CD4-positive, alpha-beta T cell (primary cell): Measurements from ENCODE around the gene YDJC. TPM values are rescaled to one million over a fixed set of nuclear protein-coding genes. Genes with fewer than 3 reads are reported as not detected.
A peak's percentile ranks its signal among the peaks of the same experiment; 100 is the strongest.

Source experiments
- ATAC-seq: fragments of 200-7000 bp; cut with Tn5 transposase; one replicate; pipeline ENCODE4 v1.10.0; 2022; ENCODE audit warnings: mild to moderate bottlenecking; ENCODE audit not compliant: poor library complexity
- CTCF ChIA-PET: fragments of 350-600 bp; sonication (Branson Sonifier 250); formaldehyde crosslinking; loops from one replicate; lab custom pipeline; 2021; ENCODE audit warnings: antibody characterized with exemption, inconsistent platforms; lab: Charles Lee
- POLR2A ChIA-PET: fragments of 350-600 bp; sonication (Branson Sonifier 250); formaldehyde crosslinking; loops from one replicate; lab custom pipeline; 2021; ENCODE audit warnings: antibody characterized with exemption, inconsistent platforms; lab: Charles Lee
- DNase-seq, 14 experiments: peaks; one replicate each; pipeline ENCODE4 v3.0.0-alpha.2; 2013 to 2020; ENCODE audit warnings: mixed read lengths in 2 of 14
- H3K27ac ChIP-seq, 2 donors: one replicate each; pipeline versions ENCODE4 v1.5.1 to v1.7.0; 2013; ENCODE audit warnings: low read length in 2 of 2, low read depth in 1 of 2, mild to moderate bottlenecking in 1 of 2
- H3K27me3 ChIP-seq, 2 experiments: 1 replicate in 1 of 2; 2 replicates in 1 of 2; pipeline versions ENCODE4 v1.6.1 to v1.7.0; 2013; ENCODE audit warnings: low read length in 2 of 2, control low read depth in 1 of 2, mild to moderate bottlenecking in 1 of 2, moderate library complexity in 1 of 2; ENCODE audit not compliant: insufficient read depth in 2 of 2, control insufficient read depth in 1 of 2
- H3K36me3 ChIP-seq: one replicate; pipeline ENCODE4 v1.6.1; 2013; ENCODE audit warnings: low read length, control low read depth; ENCODE audit not compliant: insufficient read depth
- H3K4me1 ChIP-seq: one replicate; pipeline ENCODE4 v1.6.1; 2013; ENCODE audit warnings: low read length, control low read depth; ENCODE audit not compliant: insufficient read depth
- H3K4me3 ChIP-seq: one replicate; pipeline ENCODE4 v1.5.1; 2013; ENCODE audit warnings: mild to moderate bottlenecking, low read length, moderate library complexity
- H3K9me3 ChIP-seq, 2 experiments: 1 replicate in 1 of 2; 2 replicates in 1 of 2; pipeline versions ENCODE4 v1.6.1 to v1.7.0; 2013; ENCODE audit warnings: low read length in 2 of 2, mild to moderate bottlenecking in 2 of 2, control low read depth in 1 of 2, moderate library complexity in 1 of 2; ENCODE audit not compliant: control insufficient read depth in 1 of 2, insufficient read depth in 1 of 2
- H3K27ac Mint-ChIP-seq: one replicate; pipeline ENCODE4 v1.8.0; 2020; ENCODE audit warnings: mixed read lengths
- H3K27me3 Mint-ChIP-seq: one replicate; pipeline ENCODE4 v1.8.0; 2021; ENCODE audit warnings: mixed read lengths
- H3K36me3 Mint-ChIP-seq: one replicate; pipeline ENCODE4 v1.8.0; 2021; ENCODE audit warnings: low read depth, mixed read lengths
- H3K4me1 Mint-ChIP-seq: one replicate; pipeline ENCODE4 v1.8.0; 2021; ENCODE audit warnings: low read depth, mixed read lengths
- H3K4me3 Mint-ChIP-seq: one replicate; pipeline ENCODE4 v1.8.0; 2020; ENCODE audit warnings: mild to moderate bottlenecking, mixed read lengths
- H3K9me3 Mint-ChIP-seq: one replicate; pipeline ENCODE4 v1.8.0; 2020; ENCODE audit warnings: mixed read lengths
- intact Hi-C, 2 experiments: fragments of 100-400 bp; cut with DNase I in 1 of 2; cut with micrococcal nuclease in 1 of 2; formaldehyde crosslinking; loops; one replicate each; pipeline versions ENCODE4 v1.15.1 to v1.9.0; 2023 to 2025; cut with DNase I, micrococcal nuclease
- total RNA-seq, 174 experiments: library from RNA in 2 of 174; stranded (reverse) in 2 of 174; gene quantifications; one replicate each; pipeline ENCODE4 v1.2.3 and lab custom pipeline; 2021 to 2026
- TF ChIP-seq, protein P1 (sequence below): fragments of 200-600 bp; IDR thresholded peaks from one replicate; pipeline ENCODE4 v1.8.0; 2022; ENCODE audit warnings: antibody characterized with exemption, mild to moderate bottlenecking

The YDJC gene
- total RNA-seq, 2 experiments from 2014 or later, result 23.9 to 25.2 TPM

DNA sequence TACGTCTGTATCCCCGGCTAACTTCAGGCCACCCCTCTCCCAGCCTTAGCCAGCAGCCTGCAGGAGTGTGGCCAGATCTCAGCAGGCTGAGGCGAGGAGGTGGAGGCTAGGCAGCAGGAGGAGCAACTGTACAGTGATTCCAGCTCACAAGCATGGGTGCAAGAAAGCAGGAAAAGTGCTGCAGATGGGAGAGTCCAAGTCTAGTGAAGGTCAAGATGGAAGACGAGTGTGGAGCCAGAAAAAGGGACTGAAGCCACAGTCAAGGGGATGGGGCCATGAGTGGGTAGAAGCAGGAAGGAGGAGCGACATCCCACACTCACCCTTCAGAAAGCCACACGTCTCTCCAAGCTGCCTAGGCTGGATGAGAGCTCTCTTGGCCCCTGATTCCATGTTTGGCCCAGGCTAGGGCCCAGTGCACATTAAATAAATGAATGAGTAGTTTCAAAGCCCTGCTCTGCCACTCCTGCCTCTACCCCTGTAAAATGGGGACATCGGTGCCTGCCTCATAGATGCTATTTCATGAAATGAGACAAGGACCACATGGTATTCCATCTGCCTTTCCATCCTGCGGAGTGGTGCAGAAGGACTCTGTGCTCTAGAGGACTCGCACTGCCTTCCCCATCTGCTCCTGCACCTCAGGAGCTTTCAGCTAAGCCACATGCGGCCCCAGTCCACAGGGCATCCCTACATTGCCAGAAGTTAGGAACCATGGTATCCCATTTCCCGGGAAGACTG is 2.9 kb downstream of the YDJC start:
- Histone ChIP-seq H3K36me3 (peaks cover 52% of the 10 kb centered on the region), H3K4me3 (no peak overlapping the region), H3K27ac (no peak overlapping the region), H3K9me3 (no peaks in the 10 kb centered on the region), H3K4me1 (peaks cover 59% of the 10 kb centered on the region), H3K27me3 (no peaks in the 10 kb centered on the region)
- H3K4me1 Mint-ChIP-seq, result peaks cover 57% of the 10 kb centered on the region
- intact Hi-C loops, result loop anchor here in 1 of 2 experiments (5.0 kb wide), 1 partner anchor 625 kb away; the partner anchor contains the start of gene THAP7
- no peaks in the 10 kb centered on the region for H3K27me3 Mint-ChIP-seq
- no peaks in the 10 kb centered on the region for H3K9me3 Mint-ChIP-seq
- no peak for ATAC-seq
- TF ChIP-seq, protein P1, sequence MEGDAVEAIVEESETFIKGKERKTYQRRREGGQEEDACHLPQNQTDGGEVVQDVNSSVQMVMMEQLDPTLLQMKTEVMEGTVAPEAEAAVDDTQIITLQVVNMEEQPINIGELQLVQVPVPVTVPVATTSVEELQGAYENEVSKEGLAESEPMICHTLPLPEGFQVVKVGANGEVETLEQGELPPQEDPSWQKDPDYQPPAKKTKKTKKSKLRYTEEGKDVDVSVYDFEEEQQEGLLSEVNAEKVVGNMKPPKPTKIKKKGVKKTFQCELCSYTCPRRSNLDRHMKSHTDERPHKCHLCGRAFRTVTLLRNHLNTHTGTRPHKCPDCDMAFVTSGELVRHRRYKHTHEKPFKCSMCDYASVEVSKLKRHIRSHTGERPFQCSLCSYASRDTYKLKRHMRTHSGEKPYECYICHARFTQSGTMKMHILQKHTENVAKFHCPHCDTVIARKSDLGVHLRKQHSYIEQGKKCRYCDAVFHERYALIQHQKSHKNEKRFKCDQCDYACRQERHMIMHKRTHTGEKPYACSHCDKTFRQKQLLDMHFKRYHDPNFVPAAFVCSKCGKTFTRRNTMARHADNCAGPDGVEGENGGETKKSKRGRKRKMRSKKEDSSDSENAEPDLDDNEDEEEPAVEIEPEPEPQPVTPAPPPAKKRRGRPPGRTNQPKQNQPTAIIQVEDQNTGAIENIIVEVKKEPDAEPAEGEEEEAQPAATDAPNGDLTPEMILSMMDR, result no peak
- no peak for DNase-seq
- H3K4me3 Mint-ChIP-seq, result peak overlapping the region; percentile 68
- peak overlapping the region; percentile 47 for H3K27ac Mint-ChIP-seq
- CTCF ChIA-PET, result interaction anchor here (1.2 kb wide), 1 partner anchor 20 kb away, joined by 4 read pairs; no protein-coding TSS in a partner anchor
- POLR2A ChIA-PET, result no interaction called here
- peaks cover 45% of the 10 kb centered on the region for H3K36me3 Mint-ChIP-seq

DNA sequence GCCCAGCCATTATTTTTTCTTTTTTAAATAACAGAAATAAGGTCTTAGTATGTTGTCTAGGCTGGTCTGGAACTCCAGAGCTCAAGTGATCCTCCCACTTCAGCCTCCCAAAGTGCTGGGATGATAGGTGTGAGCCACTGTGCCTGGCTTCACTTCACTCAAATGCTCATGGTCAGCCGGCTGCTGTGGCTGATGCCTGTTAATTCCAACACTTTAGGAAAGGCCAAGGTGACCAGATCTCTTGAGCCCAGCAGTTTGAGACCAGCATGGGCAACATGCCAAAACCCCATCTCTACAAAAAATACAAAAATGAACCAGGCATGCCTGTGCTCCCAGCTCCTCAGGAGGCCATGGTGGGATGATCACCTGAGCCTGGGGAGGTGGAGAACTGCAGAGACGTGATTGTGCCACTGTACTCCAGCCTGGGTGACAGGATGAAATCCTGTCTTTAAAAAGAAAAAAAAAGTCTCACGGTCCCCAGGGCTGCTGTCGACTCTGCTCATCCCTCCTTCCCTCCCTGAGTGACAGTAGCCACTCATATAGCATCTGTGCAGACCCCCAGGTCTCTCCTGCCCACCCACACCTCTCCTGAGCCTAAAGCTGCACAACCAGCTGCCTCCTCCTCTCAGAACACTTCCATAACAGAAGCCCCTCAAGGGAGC is 3.6 kb downstream of the YDJC start:
- Histone ChIP-seq H3K27me3 (no peaks in the 10 kb centered on the region), H3K27ac (no peak overlapping the region), H3K4me1 (peaks cover 59% of the 10 kb centered on the region), H3K9me3 (no peaks in the 10 kb centered on the region), H3K36me3 (peaks cover 54% of the 10 kb centered on the region), H3K4me3 (no peak overlapping the region)
- H3K27me3 Mint-ChIP-seq, result no peaks in the 10 kb centered on the region
- no peak for DNase-seq
- peak overlapping the region; percentile 47 for H3K27ac Mint-ChIP-seq
- H3K36me3 Mint-ChIP-seq, result peaks cover 47% of the 10 kb centered on the region
- ATAC-seq, result no peak
- intact Hi-C loops, result loop anchor here in 1 of 2 experiments (5.0 kb wide), 1 partner anchor 624 kb away; the partner anchor contains the start of gene THAP7
- TF ChIP-seq, protein P1, result no peak
- no peaks in the 10 kb centered on the region for H3K9me3 Mint-ChIP-seq
- peak overlapping the region; percentile 68 for H3K4me3 Mint-ChIP-seq
- peaks cover 54% of the 10 kb centered on the region for H3K4me1 Mint-ChIP-seq
- CTCF ChIA-PET, result no interaction called here
- POLR2A ChIA-PET, result no interaction called here

DNA sequence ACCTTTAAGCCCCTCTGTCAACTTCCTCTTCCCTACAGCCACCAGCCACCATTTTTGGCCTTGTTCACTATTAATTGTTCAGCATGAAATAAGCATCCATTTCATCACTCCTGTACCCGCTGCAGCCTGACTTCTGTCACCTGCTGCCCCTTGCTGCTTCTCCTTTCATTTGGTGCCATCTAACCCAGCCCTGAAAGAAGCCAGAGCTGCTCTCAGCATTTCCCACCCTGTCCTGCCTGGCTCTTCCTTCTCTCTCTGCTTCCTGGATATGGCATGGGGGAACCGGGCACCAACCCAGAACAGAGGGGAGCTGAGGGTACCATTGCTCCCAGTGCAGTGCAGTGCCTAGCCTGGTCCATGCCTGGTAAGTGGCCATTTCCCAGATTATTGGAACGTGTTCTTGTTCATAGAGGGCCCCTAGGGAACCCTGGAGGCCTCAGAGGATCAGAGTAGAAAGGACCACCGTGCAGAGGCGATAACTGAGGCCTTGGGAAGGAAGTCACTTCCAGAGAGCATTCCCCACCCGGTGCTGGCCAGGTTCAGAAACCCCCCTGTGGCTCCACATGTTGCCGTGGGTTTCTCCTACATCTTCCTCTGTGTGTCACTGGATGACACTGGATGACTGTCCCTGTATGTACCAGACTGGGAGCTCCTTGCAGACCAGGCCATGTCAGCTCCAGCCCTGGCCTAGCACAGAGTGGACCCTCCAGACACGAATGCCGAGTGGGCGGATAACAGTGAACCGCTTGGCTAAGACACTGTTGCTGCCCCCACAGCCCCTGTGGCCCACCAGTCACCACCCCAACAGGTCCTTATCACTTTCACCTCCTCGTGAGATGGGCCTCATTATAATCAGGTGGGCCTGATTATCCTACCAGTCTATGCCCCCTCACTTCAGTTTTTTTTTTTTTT is 4.7 kb downstream of the YDJC start:
- Histone ChIP-seq H3K27me3 (no peaks in the 10 kb centered on the region), H3K4me1 (peaks cover 62% of the 10 kb centered on the region), H3K4me3 (no peak overlapping the region), H3K9me3 (no peaks in the 10 kb centered on the region), H3K27ac (peak overlapping the region in 1 of 2 donors; percentile 11), H3K36me3 (peaks cover 62% of the 10 kb centered on the region)
- Mint-ChIP-seq H3K27me3 (no peaks in the 10 kb centered on the region), H3K9me3 (no peaks in the 10 kb centered on the region), H3K4me3 (peak overlapping the region; percentile 8), H3K4me1 (peaks cover 44% of the 10 kb centered on the region), H3K36me3 (peaks cover 52% of the 10 kb centered on the region), H3K27ac (peak overlapping the region; percentile 41)
- ChIA-PET POLR2A (no interaction called here), CTCF (interaction anchor here (1.0 to 1.7 kb wide), 2 partner anchors 17 to 24 kb away, joined by 3 to 5 read pairs; partner anchors contain the start of gene SDF2L1)
- no peak for ATAC-seq
- TF ChIP-seq, protein P1, result no peak
- no peak for DNase-seq
- intact Hi-C loops, result loop anchor here in 1 of 2 experiments (5.0 kb wide), 1 partner anchor 623 kb away; the partner anchor contains the start of gene THAP7
